Upper lobe of right lung (tissue), 1 donor: ENCODE results near the gene LRRC71. TPM values are rescaled to one million over a fixed set of nuclear protein-coding genes. Genes with fewer than 3 reads are reported as not detected.

Experiments used
- ATAC-seq: fragments of 200-7000 bp; cut with Tn5 transposase; one replicate; pipeline ENCODE4 v1.9.1; 2020; ENCODE audit warnings: mild to moderate bottlenecking, moderate library complexity
- DNase-seq: peaks from one replicate; pipeline ENCODE4 v3.0.0-alpha.2; 2020
- H3K27ac ChIP-seq: fragments of 200-600 bp; one replicate; pipeline ENCODE4 v1.8.0; 2022
- H3K27me3 ChIP-seq: fragments of 200-600 bp; one replicate; pipeline ENCODE4 v1.8.0; 2022; ENCODE audit warnings: mild to moderate bottlenecking
- H3K36me3 ChIP-seq: fragments of 200-600 bp; one replicate; pipeline ENCODE4 v1.8.0; 2022
- H3K4me1 ChIP-seq: fragments of 200-600 bp; one replicate; pipeline ENCODE4 v1.8.0; 2022
- H3K4me3 ChIP-seq: fragments of 200-600 bp; one replicate; pipeline ENCODE4 v1.8.0; 2022; ENCODE audit warnings: mild to moderate bottlenecking
- H3K9me3 ChIP-seq: fragments of 200-600 bp; one replicate; pipeline ENCODE4 v1.8.0; 2022
- intact Hi-C: fragments of 100-400 bp; cut with DNase I; formaldehyde crosslinking; loops from one replicate; pipeline ENCODE4 v1.11.0; 2022
- total RNA-seq: library from RNA; stranded (reverse); fragmentation: NEBNext Ultra II Directional; extraction: Animal tissue kit (Norgen Biotek cat#: 25700); gene quantifications from one replicate; pipeline ENCODE4 v1.2.1, GENCODE V29; 2021
- TF ChIP-seq, protein P1 (sequence below): fragments of 200-600 bp; IDR thresholded peaks from one replicate; pipeline ENCODE4 v1.8.0; 2022; ENCODE audit warnings: antibody characterized with exemption
- donor health status: DM: no; HTN: yes; CAD: no; lungs with severe emphysema.

LRRC71 gene
- total RNA-seq, 1 donor from 2014 or later, result 0.26 TPM

DNA sequence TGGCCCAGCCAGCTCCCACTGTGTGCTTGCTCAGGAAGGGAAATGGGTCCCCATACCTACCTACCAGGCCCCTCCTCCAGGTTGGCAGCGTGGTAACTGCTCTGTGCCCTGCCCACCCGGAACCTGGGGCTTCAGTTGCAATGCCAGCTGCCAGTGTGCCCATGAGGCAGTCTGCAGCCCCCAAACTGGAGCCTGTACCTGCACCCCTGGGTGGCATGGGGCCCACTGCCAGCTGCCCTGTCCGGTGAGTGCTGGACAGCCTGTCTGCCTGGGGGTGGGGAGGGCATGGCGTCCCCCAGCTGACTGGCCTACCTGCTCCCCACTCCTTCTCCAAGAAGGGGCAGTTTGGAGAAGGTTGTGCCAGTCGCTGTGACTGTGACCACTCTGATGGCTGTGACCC, 10.8 kb upstream of the LRRC71 start:
- no peak for ATAC-seq
- Histone ChIP-seq H3K27me3 (peaks cover 10% of the 10 kb centered on the region), H3K9me3 (no peaks in the 10 kb centered on the region), H3K27ac (no peak overlapping the region), H3K4me3 (no peak overlapping the region), H3K36me3 (peaks cover 27% of the 10 kb centered on the region), H3K4me1 (no peaks in the 10 kb centered on the region)
- intact Hi-C loops, result no loop called here
- TF ChIP-seq, protein P1, sequence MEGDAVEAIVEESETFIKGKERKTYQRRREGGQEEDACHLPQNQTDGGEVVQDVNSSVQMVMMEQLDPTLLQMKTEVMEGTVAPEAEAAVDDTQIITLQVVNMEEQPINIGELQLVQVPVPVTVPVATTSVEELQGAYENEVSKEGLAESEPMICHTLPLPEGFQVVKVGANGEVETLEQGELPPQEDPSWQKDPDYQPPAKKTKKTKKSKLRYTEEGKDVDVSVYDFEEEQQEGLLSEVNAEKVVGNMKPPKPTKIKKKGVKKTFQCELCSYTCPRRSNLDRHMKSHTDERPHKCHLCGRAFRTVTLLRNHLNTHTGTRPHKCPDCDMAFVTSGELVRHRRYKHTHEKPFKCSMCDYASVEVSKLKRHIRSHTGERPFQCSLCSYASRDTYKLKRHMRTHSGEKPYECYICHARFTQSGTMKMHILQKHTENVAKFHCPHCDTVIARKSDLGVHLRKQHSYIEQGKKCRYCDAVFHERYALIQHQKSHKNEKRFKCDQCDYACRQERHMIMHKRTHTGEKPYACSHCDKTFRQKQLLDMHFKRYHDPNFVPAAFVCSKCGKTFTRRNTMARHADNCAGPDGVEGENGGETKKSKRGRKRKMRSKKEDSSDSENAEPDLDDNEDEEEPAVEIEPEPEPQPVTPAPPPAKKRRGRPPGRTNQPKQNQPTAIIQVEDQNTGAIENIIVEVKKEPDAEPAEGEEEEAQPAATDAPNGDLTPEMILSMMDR, result no peak
- no peak for DNase-seq

DNA sequence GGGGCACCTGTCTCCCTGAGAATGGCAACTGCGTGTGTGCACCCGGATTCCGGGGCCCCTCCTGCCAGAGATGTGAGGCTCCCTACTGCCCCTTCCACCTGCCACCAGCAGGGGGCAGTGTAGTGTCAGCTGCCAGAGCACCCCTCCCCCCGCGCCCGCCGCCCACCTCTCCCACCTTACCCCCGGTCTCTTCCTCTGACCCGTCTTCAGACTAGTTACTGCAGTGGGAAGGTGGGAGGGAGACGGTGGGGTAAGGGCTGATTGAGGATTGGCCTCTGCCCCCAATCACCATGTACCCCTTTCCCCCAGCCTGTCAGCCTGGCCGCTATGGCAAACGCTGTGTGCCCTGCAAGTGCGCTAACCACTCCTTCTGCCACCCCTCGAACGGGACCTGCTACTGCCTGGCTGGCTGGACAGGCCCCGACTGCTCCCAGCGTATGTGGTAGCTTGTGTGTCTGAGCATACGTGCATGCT, 10.1 kb upstream of the LRRC71 start:
- Histone ChIP-seq H3K4me3 (no peak overlapping the region), H3K27ac (no peak overlapping the region), H3K9me3 (no peaks in the 10 kb centered on the region), H3K4me1 (no peaks in the 10 kb centered on the region), H3K36me3 (peaks cover 34% of the 10 kb centered on the region), H3K27me3 (peaks cover 10% of the 10 kb centered on the region)
- TF ChIP-seq, protein P1, result peak; percentile 87
- intact Hi-C loops, result no loop called here
- DNase-seq (no peak), ATAC-seq (peak; percentile 55)

DNA sequence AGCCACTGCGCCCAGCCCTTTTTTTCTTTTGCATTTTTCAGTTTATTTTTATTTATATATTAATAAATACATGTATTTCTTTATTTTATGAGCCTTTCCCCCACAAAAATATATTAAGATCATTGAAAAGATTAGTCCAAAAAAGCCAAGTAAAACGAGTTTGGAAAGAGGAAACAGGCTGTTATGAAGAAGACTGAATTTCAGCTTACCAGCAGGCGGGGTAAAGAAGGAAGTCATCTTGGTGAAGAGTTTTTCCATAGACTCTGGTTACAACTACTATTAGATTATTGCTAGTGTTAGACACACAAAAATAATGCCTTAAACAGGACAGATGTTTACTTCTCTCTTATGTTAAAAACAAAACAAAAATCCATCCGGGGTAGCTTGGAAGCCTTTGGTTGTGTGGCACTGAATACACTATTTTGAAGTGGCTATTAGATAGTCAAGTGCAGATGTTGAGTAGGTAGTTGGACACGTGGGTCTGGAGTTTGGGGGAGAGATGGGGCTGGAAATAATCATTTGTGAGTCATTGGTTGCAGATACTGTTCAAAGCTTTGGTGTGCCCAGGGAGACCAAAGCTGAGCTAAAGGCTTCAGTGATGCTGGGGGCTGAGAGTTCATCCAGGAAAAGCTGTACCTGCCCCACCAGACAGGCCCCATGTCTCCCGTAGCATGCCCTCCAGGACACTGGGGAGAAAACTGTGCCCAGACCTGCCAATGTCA, 8.7 kb upstream of the LRRC71 start:
- ATAC-seq (no peak), DNase-seq (no peak)
- TF ChIP-seq, protein P1, result no peak
- Histone ChIP-seq H3K27ac (no peak overlapping the region), H3K4me1 (no peaks in the 10 kb centered on the region), H3K9me3 (no peaks in the 10 kb centered on the region), H3K36me3 (peaks cover 29% of the 10 kb centered on the region), H3K27me3 (peaks cover 10% of the 10 kb centered on the region), H3K4me3 (no peak overlapping the region)
- intact Hi-C loops, result no loop called here

- ATAC-seq (no peak), DNase-seq (no peak)
- H3K36me3 ChIP-seq, result peaks cover 29% of the 10 kb centered on the region
- intact Hi-C loops, result no loop called here
- peaks cover 10% of the 10 kb centered on the region for H3K27me3 ChIP-seq
- no peaks in the 10 kb centered on the region for H3K9me3 ChIP-seq
- TF ChIP-seq, protein P1, result no peak
- no peak overlapping the region for H3K27ac ChIP-seq
- H3K4me1 ChIP-seq, result no peaks in the 10 kb centered on the region
- H3K4me3 ChIP-seq, result no peak overlapping the region
Observed at GRCh38 chr1:156912310-156912709, 8.1 kb upstream of the LRRC71 start.

DNA sequence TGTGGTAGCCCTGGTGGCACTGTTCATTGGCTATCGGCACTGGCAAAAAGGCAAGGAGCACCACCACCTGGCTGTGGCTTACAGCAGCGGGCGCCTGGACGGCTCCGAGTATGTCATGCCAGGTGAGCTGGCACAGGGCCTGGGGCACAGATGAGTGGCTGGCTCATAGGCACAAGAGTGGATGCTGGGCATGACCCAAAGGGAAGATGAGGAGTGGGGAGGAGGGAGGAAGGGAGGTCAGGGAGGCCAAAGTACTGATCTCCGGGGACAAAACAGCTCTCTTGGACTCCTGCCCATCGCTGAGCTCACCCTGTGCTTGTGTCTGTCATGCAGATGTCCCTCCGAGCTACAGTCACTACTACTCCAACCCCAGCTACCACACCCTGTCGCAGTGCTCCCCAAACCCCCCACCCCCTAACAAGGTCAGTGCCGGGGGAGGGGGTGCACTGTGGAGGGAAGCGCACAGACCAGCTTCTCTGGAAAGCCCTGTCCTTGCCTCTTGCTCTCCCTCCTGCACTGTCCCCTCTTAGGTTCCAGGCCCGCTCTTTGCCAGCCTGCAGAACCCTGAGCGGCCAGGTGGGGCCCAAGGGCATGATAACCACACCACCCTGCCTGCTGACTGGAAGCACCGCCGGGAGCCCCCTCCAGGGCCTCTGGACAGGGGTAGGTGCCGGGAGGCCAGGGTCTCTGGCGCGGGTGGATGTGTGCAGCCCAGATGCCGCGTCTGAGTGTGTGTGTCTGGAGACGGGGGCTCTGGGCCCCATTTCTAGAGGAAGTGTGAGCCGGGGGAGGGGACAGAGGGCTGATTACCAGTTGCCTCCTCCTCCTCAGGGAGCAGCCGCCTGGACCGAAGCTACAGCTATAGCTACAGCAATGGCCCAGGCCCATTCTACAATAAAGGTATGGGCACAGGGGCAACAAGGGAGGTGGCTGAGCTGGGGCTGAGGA, 7.3 kb upstream of the LRRC71 start:
- TF ChIP-seq, protein P1, result no peak
- DNase-seq, result peak; percentile 85
- no peak overlapping the region for H3K27ac ChIP-seq
- peaks cover 10% of the 10 kb centered on the region for H3K27me3 ChIP-seq
- H3K4me3 ChIP-seq, result no peak overlapping the region
- ATAC-seq, result peak; percentile 61
- intact Hi-C loops, result no loop called here
- H3K4me1 ChIP-seq, result no peaks in the 10 kb centered on the region
- no peaks in the 10 kb centered on the region for H3K9me3 ChIP-seq
- H3K36me3 ChIP-seq, result peaks cover 29% of the 10 kb centered on the region
